Bronchial epithelial cell (primary cell): ENCODE data around the gene MAPKAPK3. TPM values are rescaled to one million over a fixed set of nuclear protein-coding genes. Genes with fewer than 3 reads are reported as not detected.

Source experiments
- DNase-seq: peaks from one replicate; pipeline ENCODE4 v3.0.0-alpha.2; 2010; ENCODE audit warnings: low read depth
- FAIRE-seq: peaks from 2 replicates; lab custom pipeline; 2011; peaks lifted over from hg19 to GRCh38; lab: Jason Lieb, UNC
- H3K27me3 ChIP-seq: 2 replicates; pipeline ENCODE4 v1.5.1; 2011; ENCODE audit warnings: low read length; ENCODE audit not compliant: control insufficient read depth, insufficient read depth
- H3K36me3 ChIP-seq: 2 replicates; pipeline ENCODE4 v1.5.1; 2011; ENCODE audit warnings: low read length; ENCODE audit not compliant: control insufficient read depth, insufficient read depth
- H3K4me3 ChIP-seq: 2 replicates; pipeline ENCODE4 v1.5.1; 2011; ENCODE audit warnings: mild to moderate bottlenecking, low read depth, low read length, control low read depth
- total RNA-seq: library from RNA; depleted of rRNA; stranded (reverse); fragments of >200 nt; gene quantifications from 2 replicates; pipeline ENCODE4 v1.2.1, GENCODE V29; 2014
- TF ChIP-seq, protein P1 (sequence below): IDR thresholded peaks from 2 replicates; pipeline ENCODE4 v1.5.1; 2011; ENCODE audit warnings: mild to moderate bottlenecking, moderate library complexity, low read length, control low read depth, inconsistent platforms; ENCODE audit not compliant: insufficient read depth, severe bottlenecking

Gene MAPKAPK3
- total RNA-seq, 1 donor from 2014 or later, result 47.1 TPM

- FAIRE-seq (no peak), DNase-seq (no peak)
- TF ChIP-seq, protein P1, sequence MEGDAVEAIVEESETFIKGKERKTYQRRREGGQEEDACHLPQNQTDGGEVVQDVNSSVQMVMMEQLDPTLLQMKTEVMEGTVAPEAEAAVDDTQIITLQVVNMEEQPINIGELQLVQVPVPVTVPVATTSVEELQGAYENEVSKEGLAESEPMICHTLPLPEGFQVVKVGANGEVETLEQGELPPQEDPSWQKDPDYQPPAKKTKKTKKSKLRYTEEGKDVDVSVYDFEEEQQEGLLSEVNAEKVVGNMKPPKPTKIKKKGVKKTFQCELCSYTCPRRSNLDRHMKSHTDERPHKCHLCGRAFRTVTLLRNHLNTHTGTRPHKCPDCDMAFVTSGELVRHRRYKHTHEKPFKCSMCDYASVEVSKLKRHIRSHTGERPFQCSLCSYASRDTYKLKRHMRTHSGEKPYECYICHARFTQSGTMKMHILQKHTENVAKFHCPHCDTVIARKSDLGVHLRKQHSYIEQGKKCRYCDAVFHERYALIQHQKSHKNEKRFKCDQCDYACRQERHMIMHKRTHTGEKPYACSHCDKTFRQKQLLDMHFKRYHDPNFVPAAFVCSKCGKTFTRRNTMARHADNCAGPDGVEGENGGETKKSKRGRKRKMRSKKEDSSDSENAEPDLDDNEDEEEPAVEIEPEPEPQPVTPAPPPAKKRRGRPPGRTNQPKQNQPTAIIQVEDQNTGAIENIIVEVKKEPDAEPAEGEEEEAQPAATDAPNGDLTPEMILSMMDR, result no peak
- Histone ChIP-seq H3K4me3 (no peak overlapping the region), H3K36me3 (no peaks in the 10 kb centered on the region), H3K27me3 (no peaks in the 10 kb centered on the region)
Measured at GRCh38 chr3:50600141-50600753, 16.7 kb upstream of the MAPKAPK3 start.

- Histone ChIP-seq H3K4me3 (no peak overlapping the region), H3K27me3 (no peaks in the 10 kb centered on the region), H3K36me3 (no peaks in the 10 kb centered on the region)
- TF ChIP-seq, protein P1, result no peak
- DNase-seq (peak; percentile 91), FAIRE-seq (peak; percentile 47)
Measured at GRCh38 chr3:50600841-50601591, 15.9 kb upstream of the MAPKAPK3 start.

GRCh38 chr3:50602595-50603191, 14.3 kb upstream of the MAPKAPK3 start:
- FAIRE-seq, result no peak
- H3K36me3 ChIP-seq, result peaks cover 7% of the 10 kb centered on the region
- no peak overlapping the region for H3K4me3 ChIP-seq
- peak; percentile 82 for DNase-seq
- TF ChIP-seq, protein P1, result no peak
- no peaks in the 10 kb centered on the region for H3K27me3 ChIP-seq

GRCh38 chr3:50603261-50604109, 13.5 kb upstream of the MAPKAPK3 start:
- DNase-seq (no peak), FAIRE-seq (peak; percentile 47)
- Histone ChIP-seq H3K36me3 (peaks cover 9% of the 10 kb centered on the region), H3K4me3 (no peak overlapping the region), H3K27me3 (no peaks in the 10 kb centered on the region)
- TF ChIP-seq, protein P1, result no peak

GRCh38 chr3:50604110-50604621, 12.8 kb upstream of the MAPKAPK3 start:
- TF ChIP-seq, protein P1, result no peak

More at GRCh38 chr3:50604110-50604621, 12.8 kb upstream of the MAPKAPK3 start:
- no peak overlapping the region for H3K4me3 ChIP-seq
- DNase-seq (no peak), FAIRE-seq (peak; percentile 92)
- H3K36me3 ChIP-seq, result peaks cover 9% of the 10 kb centered on the region
- H3K27me3 ChIP-seq, result no peaks in the 10 kb centered on the region
